ENCODE measurements around the gene MPPED1. TPM values are rescaled to one million over a fixed set of nuclear protein-coding genes. Genes with fewer than 3 reads are reported as not detected.

The MPPED1 gene
- total and polyA plus RNA-seq, 2 donors (not counting 3 experiments of a cell fraction or from before 2014, with no cell fraction given): not detected

- BruUV-seq (replicated peaks): no TSS peak
- Histone ChIP-seq H4K20me1 (replicated peaks; ENCODE audit: control insufficient read depth, extremely low read depth, insufficient read depth, low read length) (no peaks in the 10 kb centered on the region), H3K4me2 (ENCODE audit: insufficient read depth, low read length) (no peak overlapping the region), H3K9me3 (replicated peaks; ENCODE audit: control insufficient read depth, insufficient read depth, low read length) (no peaks in the 10 kb centered on the region), H2AFZ (ENCODE audit: low read depth, low read length) (no peak overlapping the region), H3K27ac (ENCODE audit: insufficient read depth, low read depth, low read length) (no peak overlapping the region), H3K36me3 (ENCODE audit: control insufficient read depth in 2 of 2, extremely low read depth in 1 of 2, insufficient read depth in 2 of 2, low read length in 2 of 2) (no peaks in the 10 kb centered on the region), H3K27me3 (ENCODE audit: control insufficient read depth in 2 of 2, insufficient read depth in 2 of 2, low read length in 2 of 2) (no peaks in the 10 kb centered on the region), H3K4me1 (ENCODE audit: control insufficient read depth, extremely low read depth, insufficient read depth, low read length) (no peaks in the 10 kb centered on the region), H3K9me1 (replicated peaks; ENCODE audit: control insufficient read depth, extremely low read depth, insufficient read depth, low read length) (no peaks in the 10 kb centered on the region), H3K9ac (replicated peaks; ENCODE audit: extremely low read depth, insufficient read depth, low read length) (no peak overlapping the region), H3K4me3 (replicated peaks in 1 of 3; ENCODE audit: insufficient read depth in 1 of 3, low read depth in 1 of 3, low read length in 3 of 3) (no peak overlapping the region), H3K79me2 (ENCODE audit: control insufficient read depth, insufficient read depth, low read length) (no peaks in the 10 kb centered on the region)
- ChIA-PET POLR2A (no interaction called here), CTCF (no interaction called here)
- intact Hi-C loops (cut with micrococcal nuclease) (no loop called here), dilution Hi-C loops (cut with MboI; ENCODE audit: extremely low pct_ligation_motif_present, low sequenced_read_pairs) (no loop called here)
- TF ChIP-seq FOS (IDR thresholded peaks at IDR 0.05; ENCODE audit: borderline replicate concordance, insufficient read depth, low read length) (no peak), GATA2 (IDR thresholded peaks at IDR 0.05; ENCODE audit: insufficient read depth, insufficient read length, low read depth, low read length) (no peak), EZH2 (IDR thresholded peaks at IDR 0.05; ENCODE audit: borderline replicate concordance, low read depth, low read length, severe bottlenecking) (no peak), CTCF (IDR thresholded peaks at IDR 0.05; ENCODE audit: extremely low read depth in 1 of 2, insufficient read depth in 1 of 2, low read depth in 1 of 2, low read length in 2 of 2) (no peak), POLR2A (IDR thresholded peaks at IDR 0.05; ENCODE audit: low read depth, low read length) (no peak), MAX (IDR thresholded peaks at IDR 0.05; ENCODE audit: insufficient read depth, insufficient read length) (no peak), POLR2AphosphoS5 (IDR thresholded peaks at IDR 0.05; ENCODE audit: insufficient read depth, low read depth, low read length) (no peak), JUN (IDR thresholded peaks at IDR 0.05; ENCODE audit: borderline replicate concordance, insufficient read depth, insufficient read length, low read depth) (no peak), MYC (IDR thresholded peaks at IDR 0.05; ENCODE audit: low read depth, low read length) (no peak)
- no peak for DNase-seq (ENCODE audit: low read depth, low spot score)
- no peak for FAIRE-seq
Observed at GRCh38 chr22:43529934-43530333, 118.1 kb downstream of the MPPED1 start.
